ENCODE results near the gene SWAP70.

Gene SWAP70

GRCh38 chr11:9665749-9666148 is 1.9 kb downstream of the SWAP70 start:
- no peak overlapping the region for H3K4me3 ChIP-seq (ENCODE audit: low read depth, low read length)
- TF ChIP-seq, protein P1, sequence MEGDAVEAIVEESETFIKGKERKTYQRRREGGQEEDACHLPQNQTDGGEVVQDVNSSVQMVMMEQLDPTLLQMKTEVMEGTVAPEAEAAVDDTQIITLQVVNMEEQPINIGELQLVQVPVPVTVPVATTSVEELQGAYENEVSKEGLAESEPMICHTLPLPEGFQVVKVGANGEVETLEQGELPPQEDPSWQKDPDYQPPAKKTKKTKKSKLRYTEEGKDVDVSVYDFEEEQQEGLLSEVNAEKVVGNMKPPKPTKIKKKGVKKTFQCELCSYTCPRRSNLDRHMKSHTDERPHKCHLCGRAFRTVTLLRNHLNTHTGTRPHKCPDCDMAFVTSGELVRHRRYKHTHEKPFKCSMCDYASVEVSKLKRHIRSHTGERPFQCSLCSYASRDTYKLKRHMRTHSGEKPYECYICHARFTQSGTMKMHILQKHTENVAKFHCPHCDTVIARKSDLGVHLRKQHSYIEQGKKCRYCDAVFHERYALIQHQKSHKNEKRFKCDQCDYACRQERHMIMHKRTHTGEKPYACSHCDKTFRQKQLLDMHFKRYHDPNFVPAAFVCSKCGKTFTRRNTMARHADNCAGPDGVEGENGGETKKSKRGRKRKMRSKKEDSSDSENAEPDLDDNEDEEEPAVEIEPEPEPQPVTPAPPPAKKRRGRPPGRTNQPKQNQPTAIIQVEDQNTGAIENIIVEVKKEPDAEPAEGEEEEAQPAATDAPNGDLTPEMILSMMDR (IDR thresholded peaks at IDR 0.05; ENCODE audit: low read depth, low read length): no peak
- no peak for TF ChIP-seq POLR2A (IDR thresholded peaks at IDR 0.05; ENCODE audit: extremely low read depth, insufficient read length)
- TF ChIP-seq MAX (IDR thresholded peaks at IDR 0.05; ENCODE audit: low read depth, low read length): no peak
- no peak for DNase-seq (ENCODE audit: low read depth)

DNA sequence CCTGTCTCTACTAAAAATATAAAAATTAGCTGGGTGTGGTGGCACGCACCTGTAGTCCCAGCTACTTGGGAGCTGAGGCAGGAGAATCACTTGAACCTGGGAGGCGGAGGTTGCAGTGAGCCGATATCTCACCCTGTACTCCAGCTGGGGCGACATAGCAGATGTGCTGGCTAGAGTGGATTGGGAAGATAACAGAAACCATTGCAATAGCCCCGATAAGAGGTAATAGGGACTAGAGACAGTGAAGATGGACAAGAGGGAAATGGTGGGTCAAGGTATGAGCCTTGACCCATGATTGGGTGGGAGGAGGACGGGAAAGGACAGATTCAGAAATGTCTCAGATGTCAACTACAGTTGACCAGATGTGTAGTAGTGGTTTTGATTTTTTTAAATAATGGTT is 6.1 kb downstream of the SWAP70 start:
- TF ChIP-seq MYC (IDR thresholded peaks at IDR 0.05; ENCODE audit: low read depth, low read length): no peak
- no peak for TF ChIP-seq MAX (IDR thresholded peaks at IDR 0.05; ENCODE audit: low read depth, low read length)
- TF ChIP-seq POLR2A (IDR thresholded peaks at IDR 0.05; ENCODE audit: extremely low read depth, insufficient read length): no peak
- TF ChIP-seq, protein P1 (IDR thresholded peaks at IDR 0.05; ENCODE audit: low read depth, low read length): no peak
- no peak overlapping the region for H3K4me3 ChIP-seq (ENCODE audit: low read depth, low read length)
- DNase-seq (ENCODE audit: low read depth): no peak

DNA sequence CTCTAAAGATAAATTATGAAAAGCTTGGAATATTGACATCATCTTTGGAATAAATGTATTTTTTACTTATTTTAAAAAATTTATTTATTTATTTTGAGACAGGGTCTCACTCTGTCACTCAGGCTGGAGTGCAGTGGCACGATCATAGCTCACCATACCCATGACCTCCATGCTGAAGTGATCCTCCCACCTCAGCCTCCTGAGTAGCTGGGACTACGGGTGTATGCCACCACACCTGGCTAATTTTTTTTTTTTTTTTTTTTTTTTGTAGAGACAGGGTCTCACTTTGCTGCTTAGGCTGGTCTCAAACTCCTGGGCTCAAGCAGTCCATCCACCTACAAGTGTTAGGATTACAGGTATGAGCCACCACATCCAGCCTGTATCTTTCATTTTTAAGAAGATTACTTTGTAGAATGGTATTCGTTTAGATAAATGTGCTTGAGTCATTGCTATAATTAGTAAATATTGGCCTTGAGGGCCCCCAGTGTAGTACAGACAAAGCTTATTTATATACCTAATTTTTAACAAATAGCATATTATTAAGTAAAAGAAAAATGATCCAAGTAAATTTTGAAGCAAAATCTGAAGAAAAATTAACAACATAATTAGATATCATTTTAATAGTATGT is 8.5 kb downstream of the SWAP70 start:
- DNase-seq (ENCODE audit: low read depth): no peak
- TF ChIP-seq POLR2A (IDR thresholded peaks at IDR 0.05; ENCODE audit: extremely low read depth, insufficient read length) (no peak), MYC (IDR thresholded peaks at IDR 0.05; ENCODE audit: low read depth, low read length) (no peak)
- TF ChIP-seq, protein P1 (IDR thresholded peaks at IDR 0.05; ENCODE audit: low read depth, low read length): no peak
- H3K4me3 ChIP-seq (ENCODE audit: low read depth, low read length): no peak overlapping the region

DNA sequence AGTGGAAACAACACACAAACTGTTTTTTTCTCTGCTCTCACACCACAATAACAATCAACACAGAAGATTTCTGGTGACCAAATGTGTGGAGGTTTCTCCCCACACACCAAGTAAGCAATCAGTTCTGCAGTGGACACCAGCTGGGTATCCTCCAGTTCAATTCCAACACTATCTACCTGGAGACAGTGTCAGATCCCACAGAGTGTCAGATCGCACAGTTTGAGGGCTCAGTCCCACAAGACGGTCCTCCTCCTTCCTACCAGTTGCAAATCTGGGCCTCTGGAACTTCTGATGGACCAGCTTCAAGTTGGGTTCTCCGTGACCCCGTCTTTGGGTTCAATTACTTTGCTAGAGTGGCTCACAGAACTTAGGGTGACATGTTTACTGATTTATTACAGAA is 9.0 kb downstream of the SWAP70 start:
- DNase-seq (ENCODE audit: low read depth): no peak
- TF ChIP-seq MAX (IDR thresholded peaks at IDR 0.05; ENCODE audit: low read depth, low read length): no peak
- H3K4me3 ChIP-seq (ENCODE audit: low read depth, low read length): no peak overlapping the region

GRCh38 chr11:9675691-9676090 is 11.8 kb downstream of the SWAP70 start:
- TF ChIP-seq, protein P1 (IDR thresholded peaks at IDR 0.05; ENCODE audit: low read depth, low read length): no peak
- TF ChIP-seq MYC (IDR thresholded peaks at IDR 0.05; ENCODE audit: low read depth, low read length) (no peak), POLR2A (IDR thresholded peaks at IDR 0.05; ENCODE audit: extremely low read depth, insufficient read length) (no peak), MAX (IDR thresholded peaks at IDR 0.05; ENCODE audit: low read depth, low read length) (no peak)
- no peak overlapping the region for H3K4me3 ChIP-seq (ENCODE audit: low read depth, low read length)
- no peak for DNase-seq (ENCODE audit: low read depth)

DNA sequence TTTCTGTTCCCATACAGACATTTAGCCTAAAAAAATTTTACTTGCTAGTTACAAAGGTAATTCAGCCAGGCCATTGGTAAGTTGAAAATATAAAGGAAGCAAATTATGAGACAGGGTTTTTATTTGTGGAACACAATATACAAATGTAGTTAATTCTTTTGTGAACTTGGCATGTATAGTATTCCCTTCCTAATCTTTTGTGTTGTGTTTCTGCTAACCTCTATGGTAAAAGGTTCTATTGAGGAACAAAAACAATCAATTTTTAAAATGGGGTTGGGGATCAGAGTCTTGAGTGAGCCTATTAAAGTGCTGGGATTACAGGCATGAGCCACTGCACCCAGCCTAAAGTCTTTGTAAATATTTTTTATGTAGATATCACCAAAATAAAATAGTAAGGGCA is 14.1 kb downstream of the SWAP70 start:
- no peak overlapping the region for H3K4me3 ChIP-seq (ENCODE audit: low read depth, low read length)
- TF ChIP-seq MYC (IDR thresholded peaks at IDR 0.05; ENCODE audit: low read depth, low read length) (no peak), POLR2A (IDR thresholded peaks at IDR 0.05; ENCODE audit: extremely low read depth, insufficient read length) (no peak), MAX (IDR thresholded peaks at IDR 0.05; ENCODE audit: low read depth, low read length) (no peak)
- TF ChIP-seq, protein P1 (IDR thresholded peaks at IDR 0.05; ENCODE audit: low read depth, low read length): no peak
- DNase-seq (ENCODE audit: low read depth): no peak
